Endothelial cell of umbilical vein (primary cell): Measurements from ENCODE around the gene CHRNA1. TPM values are rescaled to one million over a fixed set of nuclear protein-coding genes. Genes with fewer than 3 reads are reported as not detected.

Source experiments
- BruUV-seq: library from RNA; stranded (reverse); fragments of 400-500 nt; replicated peaks from 2 replicates; lab custom pipeline; 2021; lab: Mats Ljungman, UMichigan
- CTCF ChIA-PET: fragments of 300-600, 350-600 bp; sonication (Branson Sonifier 250); formaldehyde crosslinking; loops from one replicate; lab custom pipeline; 2021; ENCODE audit warnings: antibody characterized with exemption, inconsistent platforms; lab: Charles Lee
- POLR2A ChIA-PET: fragments of 300-600, 350-600 bp; sonication (Branson Sonifier 250); formaldehyde crosslinking; loops from one replicate; lab custom pipeline; 2021; ENCODE audit warnings: antibody characterized with exemption, inconsistent platforms; lab: Charles Lee
- DNase-seq: peaks from one replicate; pipeline ENCODE4 v3.0.0-alpha.2; 2011; ENCODE audit warnings: low read depth, low spot score
- FAIRE-seq: peaks from 2 replicates; lab custom pipeline; 2011; peaks lifted over from hg19 to GRCh38; lab: Jason Lieb, UNC
- H2AFZ ChIP-seq: 2 replicates; pipeline ENCODE4 v1.6.0; 2012; ENCODE audit warnings: low read depth, low read length, control low read depth, inconsistent platforms
- H3K27ac ChIP-seq: 2 replicates; pipeline ENCODE4 v1.5.1; 2011; ENCODE audit warnings: low read depth, mild to moderate bottlenecking, control low read depth, low read length, moderate library complexity; ENCODE audit not compliant: insufficient read depth
- H3K27me3 ChIP-seq, 2 experiments: 2 replicates each; pipeline versions ENCODE4 v1.6.0 to v1.6.1; 2011; ENCODE audit warnings: low read length in 2 of 2, mixed read lengths in 1 of 2; ENCODE audit not compliant: control insufficient read depth in 2 of 2, insufficient read depth in 2 of 2
- H3K36me3 ChIP-seq, 2 experiments: 2 replicates in 1 of 2; 3 replicates in 1 of 2; pipeline ENCODE4 v1.5.1; 2011; ENCODE audit warnings: low read length in 2 of 2, mild to moderate bottlenecking in 1 of 2, moderate library complexity in 1 of 2; ENCODE audit not compliant: control insufficient read depth in 2 of 2, insufficient read depth in 2 of 2; ENCODE audit errors: extremely low read depth in 1 of 2
- H3K4me1 ChIP-seq: 3 replicates; pipeline ENCODE4 v1.5.1; 2011; ENCODE audit warnings: mild to moderate bottlenecking, low read length; ENCODE audit not compliant: control insufficient read depth, insufficient read depth; ENCODE audit errors: extremely low read depth
- H3K4me2 ChIP-seq: 2 replicates; pipeline ENCODE4 v1.6.1; 2011; ENCODE audit warnings: low read length, control low read depth, mixed read lengths; ENCODE audit not compliant: insufficient read depth
- H3K4me3 ChIP-seq, 3 experiments: fragments of 200-600 bp in 1 of 3; sonication (generic), shearing (Covaris generic) in 1 of 3; replicated peaks in 1 of 3; 2 replicates each; pipeline ENCODE4 v1.5.1; 2011 to 2016; ENCODE audit warnings: control low read depth in 3 of 3, low read length in 3 of 3, mild to moderate bottlenecking in 2 of 3, inconsistent platforms in 1 of 3, low read depth in 1 of 3, moderate library complexity in 1 of 3; ENCODE audit not compliant: insufficient read depth in 1 of 3
- H3K79me2 ChIP-seq: 2 replicates; pipeline ENCODE4 v1.6.0; 2012; ENCODE audit warnings: low read length, inconsistent platforms; ENCODE audit not compliant: control insufficient read depth, insufficient read depth
- H3K9ac ChIP-seq: replicated peaks from 2 replicates; pipeline ENCODE3; 2011; ENCODE audit warnings: low read length, control low read depth; ENCODE audit not compliant: insufficient read depth; ENCODE audit errors: extremely low read depth
- H3K9me1 ChIP-seq: replicated peaks from 3 replicates; pipeline ENCODE4 v1.6.0; 2011; ENCODE audit warnings: mild to moderate bottlenecking, low read length; ENCODE audit not compliant: control insufficient read depth, insufficient read depth; ENCODE audit errors: extremely low read depth
- H3K9me3 ChIP-seq: replicated peaks from 2 replicates; pipeline ENCODE4 v1.5.1; 2012; ENCODE audit warnings: low read length, inconsistent platforms; ENCODE audit not compliant: control insufficient read depth, insufficient read depth
- H4K20me1 ChIP-seq: replicated peaks from 2 replicates; pipeline ENCODE3; 2011; ENCODE audit warnings: mild to moderate bottlenecking, low read length; ENCODE audit not compliant: control insufficient read depth, insufficient read depth; ENCODE audit errors: extremely low read depth
- EZH2 ChIP-seq: IDR thresholded peaks from 2 replicates; pipeline ENCODE4 v1.6.1; 2012; ENCODE audit warnings: borderline replicate concordance, low read depth, mild to moderate bottlenecking, moderate library complexity, low read length, inconsistent platforms; ENCODE audit not compliant: severe bottlenecking
- FOS ChIP-seq: IDR thresholded peaks from 2 replicates; pipeline ENCODE4 v1.6.1; 2011; ENCODE audit warnings: mild to moderate bottlenecking, low read length, moderate library complexity, borderline replicate concordance; ENCODE audit not compliant: insufficient read depth
- GATA2 ChIP-seq: IDR thresholded peaks from 2 replicates; pipeline ENCODE4 v1.7.0; 2011; ENCODE audit warnings: low read depth, mild to moderate bottlenecking, moderate library complexity, mixed read lengths, low read length; ENCODE audit not compliant: insufficient read length, insufficient read depth
- JUN ChIP-seq: IDR thresholded peaks from 2 replicates; pipeline ENCODE4 v1.6.1; 2011; ENCODE audit warnings: borderline replicate concordance, low read depth; ENCODE audit not compliant: insufficient read length, insufficient read depth
- MYC ChIP-seq: IDR thresholded peaks from one replicate; pipeline ENCODE4 v1.6.1; 2011; ENCODE audit warnings: mild to moderate bottlenecking, low read depth, low read length
- POLR2A ChIP-seq: IDR thresholded peaks from 2 replicates; pipeline ENCODE4 v1.6.1; 2012; ENCODE audit warnings: low read depth, mild to moderate bottlenecking, control low read depth, low read length
- dilution Hi-C: fragments of 300-500 bp; cut with MboI; formaldehyde crosslinking; loops from one replicate; pipeline ENCODE4 v1.15.0; 2019; ENCODE audit warnings: low sequenced_read_pairs; ENCODE audit not compliant: extremely low pct_ligation_motif_present
- intact Hi-C: fragments of 100-400 bp; cut with micrococcal nuclease; formaldehyde crosslinking; loops from one replicate; pipeline ENCODE4 v1.10.0; 2022
- polyA plus RNA-seq, 4 experiments: library from polyadenylated mRNA; depleted of rRNA in 3 of 4; stranded (reverse) in 3 of 4; unstranded in 1 of 4; fragments of >200 nt; gene quantifications; 2 replicates each; pipeline versions ENCODE4 v1.2.1 to v1.2.3, GENCODE V29; 2011 to 2012; ENCODE audit warnings: missing spikeins in 1 of 4
- total RNA-seq: library from RNA; stranded (reverse); gene quantifications from 2 replicates; pipeline ENCODE4 v1.2.3, GENCODE V29; 2021
- TF ChIP-seq, protein P1 (sequence below), 2 donors: IDR thresholded peaks; 1 replicate in 1 of 2; 2 replicates in 1 of 2; pipeline ENCODE4 v1.5.1; 2011; ENCODE audit warnings: low read length in 2 of 2, mild to moderate bottlenecking in 2 of 2, moderate library complexity in 2 of 2, control low read depth in 1 of 2, inconsistent platforms in 1 of 2, low read depth in 1 of 2; ENCODE audit not compliant: insufficient read depth in 1 of 2; ENCODE audit errors: extremely low read depth in 1 of 2
- TF ChIP-seq, protein P2 (sequence below): IDR thresholded peaks from 2 replicates; pipeline ENCODE4 v1.6.1; 2011; ENCODE audit not compliant: insufficient read depth, insufficient read length

CHRNA1 gene
- total and polyA plus RNA-seq, 2 donors (not counting 3 experiments of a cell fraction or from before 2014, with no cell fraction given) = 11.3 to 18.2 TPM

DNA sequence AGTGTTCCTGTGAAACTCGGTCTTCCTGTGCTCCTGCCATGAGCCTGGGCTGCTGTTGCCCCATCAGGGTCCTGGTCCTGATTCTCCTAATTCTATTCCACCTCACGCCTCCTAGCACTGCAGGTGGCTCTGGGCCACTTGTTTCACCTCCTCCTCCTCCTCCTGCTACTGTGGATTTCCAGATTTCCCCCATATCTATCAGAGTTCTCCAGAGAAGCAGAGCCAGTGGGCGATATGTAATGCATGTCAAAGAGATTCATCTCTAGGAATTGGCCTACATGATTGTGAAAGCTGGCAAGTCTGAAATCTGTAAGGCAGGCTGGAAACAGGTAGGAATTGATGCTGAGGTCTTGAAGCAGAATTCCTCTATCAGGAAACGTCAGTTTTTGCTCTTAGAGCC is 45.3 kb downstream of the CHRNA1 start:
- POLR2A ChIA-PET = no interaction called here
- H3K9me3 ChIP-seq = no peaks in the 10 kb centered on the region
- no peak overlapping the region for H3K27ac ChIP-seq
- no peak for FAIRE-seq
- H3K9ac ChIP-seq = no peak overlapping the region
- CTCF ChIA-PET = interaction anchor here (1.0 to 1.2 kb wide), 3 partner anchors 10 to 30 kb away, joined by 3 to 4 read pairs (median 3); no protein-coding TSS in a partner anchor
- no peak for DNase-seq
- H3K79me2 ChIP-seq = no peaks in the 10 kb centered on the region
- no peak overlapping the region for H2AFZ ChIP-seq
- TF ChIP-seq, protein P1, sequence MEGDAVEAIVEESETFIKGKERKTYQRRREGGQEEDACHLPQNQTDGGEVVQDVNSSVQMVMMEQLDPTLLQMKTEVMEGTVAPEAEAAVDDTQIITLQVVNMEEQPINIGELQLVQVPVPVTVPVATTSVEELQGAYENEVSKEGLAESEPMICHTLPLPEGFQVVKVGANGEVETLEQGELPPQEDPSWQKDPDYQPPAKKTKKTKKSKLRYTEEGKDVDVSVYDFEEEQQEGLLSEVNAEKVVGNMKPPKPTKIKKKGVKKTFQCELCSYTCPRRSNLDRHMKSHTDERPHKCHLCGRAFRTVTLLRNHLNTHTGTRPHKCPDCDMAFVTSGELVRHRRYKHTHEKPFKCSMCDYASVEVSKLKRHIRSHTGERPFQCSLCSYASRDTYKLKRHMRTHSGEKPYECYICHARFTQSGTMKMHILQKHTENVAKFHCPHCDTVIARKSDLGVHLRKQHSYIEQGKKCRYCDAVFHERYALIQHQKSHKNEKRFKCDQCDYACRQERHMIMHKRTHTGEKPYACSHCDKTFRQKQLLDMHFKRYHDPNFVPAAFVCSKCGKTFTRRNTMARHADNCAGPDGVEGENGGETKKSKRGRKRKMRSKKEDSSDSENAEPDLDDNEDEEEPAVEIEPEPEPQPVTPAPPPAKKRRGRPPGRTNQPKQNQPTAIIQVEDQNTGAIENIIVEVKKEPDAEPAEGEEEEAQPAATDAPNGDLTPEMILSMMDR (IDR thresholded peaks at IDR 0.05; ENCODE audit: extremely low read depth in 1 of 2, insufficient read depth in 1 of 2, low read depth in 1 of 2, low read length in 2 of 2) = no peak
- TF ChIP-seq MYC (no peak), POLR2A (no peak), EZH2 (no peak), JUN (no peak), GATA2 (no peak)
- dilution Hi-C loops = no loop called here
- no peak overlapping the region for H3K4me2 ChIP-seq
- H3K4me1 ChIP-seq = no peaks in the 10 kb centered on the region
- intact Hi-C loops = no loop called here
- peaks cover 6 to 8% of the 10 kb centered on the region in 2 experiments for H3K27me3 ChIP-seq
- no TSS peak for BruUV-seq
- H3K4me3 ChIP-seq = no peak overlapping the region
- no peaks in the 10 kb centered on the region for H3K9me1 ChIP-seq
- no peaks in the 10 kb centered on the region for H4K20me1 ChIP-seq
- H3K36me3 ChIP-seq = no peaks in the 10 kb centered on the region

DNA sequence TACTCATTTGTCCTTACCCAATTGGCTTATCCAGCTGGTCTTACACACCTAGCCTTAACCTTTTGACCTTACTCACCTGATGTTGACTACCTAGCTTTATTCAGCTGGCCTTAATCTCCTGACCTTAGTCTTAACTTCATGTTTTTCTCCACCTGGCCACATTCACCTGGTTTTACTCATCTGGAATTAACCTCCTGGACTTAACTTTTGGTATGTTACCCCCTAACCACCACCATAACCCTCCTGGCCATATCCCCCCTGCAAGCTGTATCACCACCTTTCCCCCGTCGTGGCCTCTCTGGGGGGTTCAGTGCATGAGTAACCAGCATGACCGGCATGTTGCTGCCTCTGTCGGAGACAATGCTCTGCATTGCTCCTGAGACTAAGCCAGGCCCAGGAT is 45.7 kb downstream of the CHRNA1 start:
- dilution Hi-C loops = no loop called here
- Histone ChIP-seq H3K9me1 (no peaks in the 10 kb centered on the region), H3K79me2 (no peaks in the 10 kb centered on the region), H3K9ac (no peak overlapping the region), H4K20me1 (no peaks in the 10 kb centered on the region), H3K4me2 (no peak overlapping the region), H3K4me3 (no peak overlapping the region), H2AFZ (no peak overlapping the region), H3K36me3 (no peaks in the 10 kb centered on the region), H3K9me3 (no peaks in the 10 kb centered on the region), H3K27me3 (peaks cover 6 to 8% of the 10 kb centered on the region in 2 experiments), H3K27ac (no peak overlapping the region), H3K4me1 (no peaks in the 10 kb centered on the region)
- ChIA-PET CTCF (interaction anchor here (1.2 kb wide), 1 partner anchor 19 kb away, joined by 4 read pairs; no protein-coding TSS in a partner anchor), POLR2A (no interaction called here)
- no peak for TF ChIP-seq JUN
- TF ChIP-seq, protein P2, sequence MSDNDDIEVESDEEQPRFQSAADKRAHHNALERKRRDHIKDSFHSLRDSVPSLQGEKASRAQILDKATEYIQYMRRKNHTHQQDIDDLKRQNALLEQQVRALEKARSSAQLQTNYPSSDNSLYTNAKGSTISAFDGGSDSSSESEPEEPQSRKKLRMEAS = no peak
- TF ChIP-seq FOS = no peak
- TF ChIP-seq, protein P1 (IDR thresholded peaks at IDR 0.05; ENCODE audit: extremely low read depth in 1 of 2, insufficient read depth in 1 of 2, low read depth in 1 of 2, low read length in 2 of 2) = no peak
- intact Hi-C loops = no loop called here
- BruUV-seq = no TSS peak
- DNase-seq (no peak), FAIRE-seq (no peak)
